Breast epithelium (tissue), 3 donors: ENCODE results near the gene ANKRD36.
"Not testable (repeated sequence)": the region's sequence is repeated elsewhere in the genome, so short reads cannot be mapped to it uniquely, and the experiment has no call there.

Experiments
- CTCF ChIP-seq, 3 donors: fragments of 450-650 bp; IDR thresholded peaks; one replicate each; pipeline ENCODE4 v1.5.1; 2016 to 2017; ENCODE audit warnings: antibody characterized with exemption in 3 of 3, mild to moderate bottlenecking in 3 of 3, moderate library complexity in 3 of 3
- POLR2AphosphoS5 ChIP-seq, 3 donors: sonication (generic); formaldehyde crosslinking; IDR thresholded peaks; one replicate each; pipeline ENCODE4 v1.6.1; 2017; ENCODE audit warnings: antibody characterized with exemption in 3 of 3

GRCh38 chr2:97266449-97266848 lies 153.5 kb downstream of the ANKRD36 start:
- TF ChIP-seq CTCF, POLR2AphosphoS5 (IDR thresholded peaks at IDR 0.05): not testable (repeated sequence)
